B cell (primary cell): ENCODE results near the gene SLC25A21. TPM values are rescaled to one million over a fixed set of nuclear protein-coding genes. Genes with fewer than 3 reads are reported as not detected.

Source experiments
- ATAC-seq: fragments of 200-7000 bp; cut with Tn5 transposase; one replicate; pipeline ENCODE4 v1.10.0; 2021; ENCODE audit warnings: low read depth, mild to moderate bottlenecking, moderate number of reproducible peaks, moderate library complexity
- CTCF ChIA-PET: fragments of 350-600 bp; sonication (Branson Sonifier 250); formaldehyde crosslinking; loops from one replicate; lab custom pipeline; 2021; ENCODE audit warnings: antibody characterized with exemption, inconsistent platforms; lab: Charles Lee
- POLR2A ChIA-PET: fragments of 350-600 bp; sonication (Branson Sonifier 250); formaldehyde crosslinking; loops from one replicate; lab custom pipeline; 2021; ENCODE audit warnings: antibody characterized with exemption; lab: Charles Lee
- DNase-seq: peaks from one replicate; pipeline ENCODE4 v3.0.0; 2013
- H2AFZ ChIP-seq: 2 replicates; pipeline ENCODE4 v1.6.1; 2012; ENCODE audit warnings: mild to moderate bottlenecking, low read depth, low read length; ENCODE audit not compliant: insufficient read depth, poor library complexity, severe bottlenecking
- H3K27ac ChIP-seq, 2 donors: 1 replicate in 1 of 2; 2 replicates in 1 of 2; pipeline ENCODE4 v1.5.1; 2012 to 2013; ENCODE audit warnings: low read length in 2 of 2, mild to moderate bottlenecking in 2 of 2, moderate library complexity in 1 of 2
- H3K27me3 ChIP-seq, 4 experiments: fragments of 200-600 bp in 1 of 4; sonication (generic) in 1 of 4; replicated peaks in 1 of 4; 1 replicate in 2 of 4; 2 replicates in 2 of 4; pipeline versions ENCODE4 v1.6.1 to v1.7.0; 2013 to 2016; ENCODE audit warnings: low read length in 3 of 4, mild to moderate bottlenecking in 2 of 4, mixed read lengths in 1 of 4, moderate library complexity in 1 of 4; ENCODE audit not compliant: insufficient read depth in 4 of 4, control insufficient read depth in 3 of 4; ENCODE audit errors: control extremely low read depth in 1 of 4
- H3K36me3 ChIP-seq, 2 experiments: replicated peaks in 1 of 2; 1 replicate in 1 of 2; 2 replicates in 1 of 2; pipeline versions ENCODE4 v1.6.1 to v1.7.1; 2013; ENCODE audit warnings: low read length in 1 of 2; ENCODE audit not compliant: insufficient read depth in 2 of 2, control insufficient read depth in 1 of 2; ENCODE audit errors: control extremely low read depth in 1 of 2, extremely low read depth in 1 of 2
- H3K4me1 ChIP-seq, 2 donors: fragments of 200-600 bp in 1 of 2; sonication (generic) in 1 of 2; 1 replicate in 1 of 2; 2 replicates in 1 of 2; pipeline versions ENCODE4 v1.5.1 to v1.6.1; 2013 to 2017; ENCODE audit warnings: low read length in 2 of 2; ENCODE audit not compliant: control insufficient read depth in 2 of 2, insufficient read depth in 2 of 2
- H3K4me2 ChIP-seq: replicated peaks from 2 replicates; pipeline ENCODE3; 2012; ENCODE audit warnings: mild to moderate bottlenecking, low read depth, low read length; ENCODE audit not compliant: poor library complexity, severe bottlenecking
- H3K4me3 ChIP-seq, 5 experiments: fragments of 200-600 bp in 1 of 5; sonication (generic) in 1 of 5; 1 replicate in 3 of 5; 2 replicates in 2 of 5; pipeline versions ENCODE4 v1.5.1 to v1.7.0; 2011 to 2016; ENCODE audit warnings: low read length in 4 of 5, mild to moderate bottlenecking in 4 of 5, low read depth in 2 of 5, control low read depth in 1 of 5, moderate library complexity in 1 of 5; ENCODE audit not compliant: insufficient read depth in 1 of 5; ENCODE audit errors: control extremely low read depth in 1 of 5, extremely low read depth in 1 of 5
- H3K79me2 ChIP-seq: fragments of 200-600 bp; sonication (generic); one replicate; pipeline ENCODE4 v1.6.0; 2016; ENCODE audit warnings: low read length; ENCODE audit not compliant: control insufficient read depth, insufficient read depth
- H3K9ac ChIP-seq: fragments of 200-600 bp; sonication (generic); 2 replicates; pipeline ENCODE4 v1.6.1; 2017; ENCODE audit warnings: mild to moderate bottlenecking, low read length, moderate library complexity
- H3K9me3 ChIP-seq, 3 donors: one replicate each; pipeline versions ENCODE4 v1.6.1 to v1.7.1; 2013; ENCODE audit warnings: low read length in 2 of 3; ENCODE audit not compliant: control insufficient read depth in 2 of 3, insufficient read depth in 1 of 3; ENCODE audit errors: control extremely low read depth in 1 of 3
- H4K20me1 ChIP-seq: 2 replicates; pipeline ENCODE4 v1.6.0; 2012; ENCODE audit warnings: mild to moderate bottlenecking, low read length; ENCODE audit not compliant: insufficient read depth, control insufficient read depth, poor library complexity, severe bottlenecking
- H3K27ac Mint-ChIP-seq: one replicate; pipeline ENCODE4 v1.8.0; 2021; ENCODE audit warnings: mixed read lengths
- H3K27me3 Mint-ChIP-seq: one replicate; pipeline ENCODE4 v1.8.0; 2021; ENCODE audit warnings: mixed read lengths
- H3K4me1 Mint-ChIP-seq: one replicate; pipeline ENCODE4 v1.8.0; 2021; ENCODE audit warnings: mixed read lengths
- H3K4me3 Mint-ChIP-seq: one replicate; pipeline ENCODE4 v1.8.0; 2021; ENCODE audit warnings: mixed read lengths
- H3K9me3 Mint-ChIP-seq: one replicate; pipeline ENCODE4 v1.8.0; 2022; ENCODE audit warnings: mixed read lengths; ENCODE audit not compliant: insufficient read depth
- EZH2 ChIP-seq: IDR thresholded peaks from 2 replicates; pipeline ENCODE4 v1.6.1; 2012; ENCODE audit warnings: borderline replicate concordance, low read depth, mild to moderate bottlenecking, moderate library complexity, low read length; ENCODE audit not compliant: insufficient read depth, poor library complexity, severe bottlenecking
- WGBS: methylation state at CpG from one replicate; pipeline ENCODE4 v1.1.5; 2013; ENCODE audit warnings: missing lambda C conversion rate; ENCODE audit not compliant: insufficient coverage; 5-methylcytosine and 5-hydroxymethylcytosine counted together
- intact Hi-C: fragments of 100-400 bp; cut with micrococcal nuclease; formaldehyde crosslinking; loops from one replicate; pipeline ENCODE4 v1.10.0; 2022
- polyA plus RNA-seq: library from polyadenylated mRNA; depleted of rRNA; stranded (reverse); fragments of >200 nt; gene quantifications from 2 replicates; pipeline ENCODE4 v1.2.3, GENCODE V29; 2012
- total RNA-seq, 2 donors: library from RNA; stranded (reverse); fragments of 120-200 nt in 1 of 2; gene quantifications; 1 replicate in 1 of 2; 2 replicates in 1 of 2; pipeline versions ENCODE4 v1.2.3 to v1.2.4, GENCODE V29; 2013 to 2022
- TF ChIP-seq, protein P1 (sequence below): fragments of 200-600 bp; IDR thresholded peaks from one replicate; pipeline ENCODE4 v1.8.0; 2022; ENCODE audit warnings: antibody characterized with exemption, mild to moderate bottlenecking

SLC25A21 gene
- total and polyA plus RNA-seq, 2 donors (not counting 1 experiment from before 2014, with no cell fraction given), result not detected

DNA sequence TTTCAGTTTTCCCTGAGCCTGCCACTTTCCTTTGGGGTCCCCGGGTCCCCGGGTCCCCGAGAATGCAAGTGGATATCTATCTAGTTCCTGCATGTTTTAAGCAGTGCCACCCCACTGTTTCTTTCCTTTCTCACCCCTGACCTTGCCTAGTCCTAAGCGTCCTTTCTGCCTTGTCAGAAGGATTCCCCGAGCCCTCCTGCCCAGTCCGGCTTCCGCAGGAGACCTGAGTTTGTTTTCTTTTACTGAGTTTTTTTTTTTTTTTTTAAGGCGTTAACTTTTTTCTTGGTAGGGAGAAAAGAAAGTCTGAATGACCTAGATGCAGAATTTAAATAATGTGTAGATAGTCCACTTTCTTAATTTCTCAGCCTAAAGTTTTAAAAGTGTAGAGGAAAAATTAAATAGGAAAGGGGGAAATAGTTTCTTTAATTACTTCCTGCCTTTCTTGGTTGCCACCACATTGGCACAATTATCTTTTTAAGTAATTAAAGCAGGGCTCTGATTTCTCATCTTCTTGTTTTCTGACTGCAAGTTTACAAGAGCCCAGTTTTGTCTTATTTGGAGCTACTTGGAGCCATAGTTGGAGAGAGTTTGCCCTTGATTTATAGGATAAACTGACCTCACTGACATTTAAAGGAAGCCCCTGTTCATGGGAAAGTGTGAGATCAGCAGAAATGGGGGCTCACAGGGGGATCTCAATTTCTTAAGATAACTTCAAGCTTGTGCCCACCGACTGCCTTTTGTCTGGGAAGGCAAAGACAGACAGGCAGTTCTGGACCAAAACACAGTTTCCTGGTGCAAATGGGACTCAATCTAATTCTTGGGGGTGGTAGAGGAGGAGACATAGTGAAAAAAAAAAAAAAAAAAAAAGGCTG lies 507.8 kb downstream of the SLC25A21 start:
- no peak overlapping the region for H2AFZ ChIP-seq
- intact Hi-C loops, result no loop called here
- Mint-ChIP-seq H3K27me3 (peaks cover 66% of the 10 kb centered on the region), H3K4me1 (peaks cover 22% of the 10 kb centered on the region), H3K4me3 (no peak overlapping the region), H3K27ac (no peak overlapping the region), H3K9me3 (no peaks in the 10 kb centered on the region)
- TF ChIP-seq, protein P1, sequence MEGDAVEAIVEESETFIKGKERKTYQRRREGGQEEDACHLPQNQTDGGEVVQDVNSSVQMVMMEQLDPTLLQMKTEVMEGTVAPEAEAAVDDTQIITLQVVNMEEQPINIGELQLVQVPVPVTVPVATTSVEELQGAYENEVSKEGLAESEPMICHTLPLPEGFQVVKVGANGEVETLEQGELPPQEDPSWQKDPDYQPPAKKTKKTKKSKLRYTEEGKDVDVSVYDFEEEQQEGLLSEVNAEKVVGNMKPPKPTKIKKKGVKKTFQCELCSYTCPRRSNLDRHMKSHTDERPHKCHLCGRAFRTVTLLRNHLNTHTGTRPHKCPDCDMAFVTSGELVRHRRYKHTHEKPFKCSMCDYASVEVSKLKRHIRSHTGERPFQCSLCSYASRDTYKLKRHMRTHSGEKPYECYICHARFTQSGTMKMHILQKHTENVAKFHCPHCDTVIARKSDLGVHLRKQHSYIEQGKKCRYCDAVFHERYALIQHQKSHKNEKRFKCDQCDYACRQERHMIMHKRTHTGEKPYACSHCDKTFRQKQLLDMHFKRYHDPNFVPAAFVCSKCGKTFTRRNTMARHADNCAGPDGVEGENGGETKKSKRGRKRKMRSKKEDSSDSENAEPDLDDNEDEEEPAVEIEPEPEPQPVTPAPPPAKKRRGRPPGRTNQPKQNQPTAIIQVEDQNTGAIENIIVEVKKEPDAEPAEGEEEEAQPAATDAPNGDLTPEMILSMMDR, result no peak
- no peak for TF ChIP-seq EZH2
- peaks cover 0 to 49% (median 1%) of the 10 kb centered on the region in 3 donors for H3K9me3 ChIP-seq
- no peak overlapping the region for H3K9ac ChIP-seq
- ChIA-PET CTCF (no interaction called here), POLR2A (no interaction called here)
- H3K4me2 ChIP-seq, result no peak overlapping the region
- ATAC-seq (no peak), DNase-seq (no peak)
- peaks cover 9 to 29% of the 10 kb centered on the region in 2 donors for H3K4me1 ChIP-seq
- H3K27me3 ChIP-seq, result peaks cover 0 to 74% (median 51%) of the 10 kb centered on the region in 4 experiments
- no peak overlapping the region for H3K4me3 ChIP-seq
- H3K36me3 ChIP-seq, result no peaks in the 10 kb centered on the region
- WGBS, result 0% methylated on average over 4 of the region's 9 CpGs
- H3K27ac ChIP-seq, result no peak overlapping the region
- H4K20me1 ChIP-seq, result no peaks in the 10 kb centered on the region
- H3K79me2 ChIP-seq, result no peaks in the 10 kb centered on the region
